HG03558 (cell line): ENCODE data around the gene C10orf95.

Experiments used
- ATAC-seq: cut with Tn5 transposase; IDR thresholded peaks from one replicate; pipeline ENCODE4 v1.9.1; 2021; ENCODE audit warnings: moderate number of reproducible peaks; ENCODE audit not compliant: unreplicated experiment; ENCODE audit errors: extremely low read depth

C10orf95 gene

DNA sequence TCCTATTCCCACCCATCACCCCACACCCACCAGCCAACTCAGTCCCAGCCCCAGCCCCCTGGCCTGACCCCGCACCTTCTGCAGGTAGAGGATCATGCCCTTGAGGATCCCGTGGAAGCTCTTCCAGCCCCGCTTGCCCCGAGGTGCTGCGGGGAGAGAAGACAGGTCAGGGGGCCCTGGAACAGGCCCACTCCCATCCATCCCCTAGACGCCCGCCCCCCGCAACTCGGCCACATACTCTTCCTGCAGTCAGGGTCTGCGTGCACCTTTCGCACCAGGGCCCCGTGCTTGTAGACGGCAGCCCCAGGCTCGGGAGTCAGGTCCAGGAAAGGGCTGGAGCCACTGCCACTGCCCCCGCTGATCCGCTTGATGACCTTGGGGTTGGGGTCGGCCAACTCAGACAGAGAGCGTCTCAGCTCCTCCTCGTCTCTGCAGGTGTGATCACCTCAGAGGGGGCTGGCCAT is 46.2 kb downstream of the C10orf95 start:
- no peak for ATAC-seq

DNA sequence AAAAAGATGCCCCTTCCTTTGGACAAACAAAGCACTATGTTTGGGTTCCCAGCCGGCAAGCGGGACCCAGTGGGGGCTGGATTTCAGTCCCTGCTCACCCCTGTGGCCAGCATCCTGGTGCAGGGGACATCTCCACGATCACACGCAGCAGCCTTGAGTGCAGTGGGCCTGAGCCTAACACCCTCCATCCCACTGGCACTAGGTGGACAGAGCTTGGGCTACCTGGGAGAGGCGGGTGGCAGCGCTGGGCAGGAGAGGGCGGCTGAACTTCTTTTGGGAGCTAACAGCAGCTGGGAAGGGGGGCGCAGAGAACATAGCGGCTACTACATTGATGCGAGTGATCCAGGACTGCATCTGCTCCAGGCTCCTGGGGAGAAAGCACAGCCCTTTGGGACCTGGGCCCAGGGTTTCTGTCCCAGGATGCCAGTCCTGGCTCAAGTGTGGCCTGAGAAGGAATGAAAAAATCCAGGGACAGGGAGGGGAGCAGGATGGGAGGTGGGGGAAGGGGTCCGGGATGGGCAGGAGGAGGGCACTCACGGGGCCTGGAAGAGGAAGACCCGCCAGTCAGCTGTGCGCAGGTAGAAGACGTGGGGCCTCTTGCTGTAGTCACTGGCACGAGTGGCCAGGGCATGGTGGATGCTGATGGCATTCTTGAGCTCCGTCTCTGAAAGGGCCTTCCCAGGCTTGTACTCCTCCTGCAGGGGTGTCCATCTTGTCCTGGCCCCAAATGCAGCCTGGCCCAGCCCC is 46.8 kb downstream of the C10orf95 start:
- ATAC-seq, result no peak

DNA sequence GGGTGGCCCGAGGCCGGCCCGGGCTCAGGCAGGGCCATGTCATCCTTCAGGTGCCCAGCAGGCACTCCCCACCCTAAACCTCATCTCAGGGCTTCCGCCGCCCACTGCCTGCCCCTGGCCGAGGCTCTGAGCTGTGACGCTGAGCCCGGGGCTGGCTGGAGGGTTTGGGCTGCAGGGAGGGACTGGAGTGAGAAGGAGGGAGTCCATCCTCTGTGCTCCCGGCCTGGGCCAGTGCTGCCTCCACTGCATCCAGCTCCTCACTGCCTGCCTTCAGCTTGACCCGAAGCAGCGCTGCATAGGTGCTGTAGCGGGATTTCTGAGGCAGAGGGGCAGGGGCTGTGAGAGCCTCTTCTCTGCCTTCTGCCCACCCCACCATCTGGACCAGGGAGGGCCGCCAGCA is 48.2 kb downstream of the C10orf95 start:
- no peak for ATAC-seq

DNA sequence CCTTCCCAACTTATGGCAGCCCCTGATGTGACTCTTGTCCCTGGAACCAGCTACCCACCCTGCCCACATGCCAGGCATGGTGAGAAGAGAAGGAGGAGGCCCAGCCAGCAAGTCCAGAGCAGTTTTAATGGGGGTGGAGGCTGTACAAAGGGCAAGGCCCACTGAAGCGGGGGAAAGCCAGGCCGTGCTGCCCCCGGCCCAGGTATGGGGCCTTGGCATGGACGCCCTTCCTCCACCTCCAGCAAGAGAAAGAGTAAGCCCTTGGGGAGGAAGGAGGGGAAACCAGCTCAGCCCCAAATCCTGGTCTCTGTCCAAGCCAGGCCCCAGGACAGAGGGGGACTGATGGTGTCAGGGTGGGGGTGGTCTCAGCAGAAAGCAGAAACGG is 48.8 kb downstream of the C10orf95 start:
- no peak for ATAC-seq

DNA sequence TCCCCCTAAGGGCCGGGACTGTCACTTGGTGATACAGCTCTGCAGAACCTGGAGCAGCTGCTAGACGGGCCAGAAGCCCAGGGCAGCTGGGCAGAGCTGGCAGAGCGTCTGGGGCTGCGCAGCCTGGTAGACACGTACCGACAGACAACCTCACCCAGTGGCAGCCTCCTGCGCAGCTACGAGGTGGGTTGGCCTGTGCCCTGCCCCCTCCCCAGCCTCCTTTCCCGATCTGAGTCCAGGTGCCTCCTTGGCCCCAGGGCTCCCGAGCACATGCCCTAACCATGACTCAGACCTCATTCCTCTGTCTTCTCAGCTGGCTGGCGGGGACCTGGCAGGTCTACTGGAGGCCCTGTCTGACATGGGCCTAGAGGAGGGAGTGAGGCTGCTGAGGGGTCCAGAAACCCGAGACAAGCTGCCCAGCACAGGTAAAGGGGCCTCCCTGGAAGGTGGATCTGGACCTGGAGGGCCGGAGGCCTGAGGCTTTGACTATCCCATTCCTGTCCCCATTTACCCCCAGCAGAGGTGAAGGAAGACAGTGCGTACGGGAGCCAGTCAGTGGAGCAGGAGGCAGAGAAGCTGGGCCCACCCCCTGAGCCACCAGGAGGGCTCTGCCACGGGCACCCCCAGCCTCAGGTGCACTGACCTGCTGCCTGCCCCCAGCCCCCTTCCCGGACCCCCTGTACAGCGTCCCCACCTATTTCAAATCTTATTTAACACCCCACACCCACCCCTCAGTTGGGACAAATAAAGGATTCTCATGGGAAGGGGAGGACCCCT is 49.4 kb downstream of the C10orf95 start:
- ATAC-seq, result no peak

DNA sequence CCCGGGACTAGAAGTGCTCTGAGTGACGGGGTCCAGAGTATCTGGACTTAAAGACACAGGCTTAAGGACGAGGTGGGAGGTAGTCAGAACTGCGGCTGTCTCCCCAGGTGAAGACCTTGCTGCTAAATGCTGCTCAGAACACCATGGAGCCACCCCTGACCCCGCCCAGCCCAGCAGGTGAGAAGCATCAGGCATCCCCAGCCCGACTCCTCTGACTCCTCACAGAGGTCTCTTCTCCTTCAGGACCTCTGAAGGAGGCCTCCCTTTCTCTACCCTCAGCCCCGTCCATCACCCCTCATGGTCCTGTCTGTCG is 50.0 kb downstream of the C10orf95 start:
- no peak for ATAC-seq

DNA sequence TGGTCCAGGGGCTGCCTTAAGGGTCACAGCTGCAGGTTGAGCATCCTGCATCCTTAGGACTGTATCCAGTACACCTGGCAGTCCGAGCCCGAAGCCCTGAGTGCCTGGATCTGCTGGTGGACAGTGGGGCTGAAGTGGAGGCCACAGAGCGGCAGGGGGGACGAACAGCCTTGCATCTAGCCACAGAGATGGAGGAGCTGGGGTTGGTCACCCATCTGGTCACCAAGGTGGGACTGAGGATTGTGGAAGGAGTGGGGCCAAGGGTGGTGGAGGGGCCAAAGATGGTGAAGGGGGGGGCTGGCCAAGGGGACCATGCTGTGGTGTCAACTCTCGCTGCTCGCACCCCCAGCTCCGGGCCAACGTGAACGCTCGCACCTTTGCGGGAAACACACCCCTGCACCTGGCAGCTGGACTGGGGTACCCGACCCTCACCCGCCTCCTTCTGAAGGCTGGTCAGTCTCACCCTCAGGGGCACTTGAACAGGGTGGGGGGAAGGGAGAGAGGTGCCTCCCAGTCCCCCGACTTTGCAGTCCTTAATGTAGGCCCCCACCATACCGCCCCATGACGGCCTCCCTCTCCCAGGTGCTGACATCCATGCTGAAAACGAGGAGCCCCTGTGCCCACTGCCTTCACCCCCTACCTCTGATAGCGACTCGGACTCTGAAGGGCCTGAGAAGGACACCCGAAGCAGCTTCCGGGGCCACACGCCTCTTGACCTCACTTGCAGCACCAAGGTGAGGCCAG is 50.6 kb downstream of the C10orf95 start:
- ATAC-seq, result no peak

DNA sequence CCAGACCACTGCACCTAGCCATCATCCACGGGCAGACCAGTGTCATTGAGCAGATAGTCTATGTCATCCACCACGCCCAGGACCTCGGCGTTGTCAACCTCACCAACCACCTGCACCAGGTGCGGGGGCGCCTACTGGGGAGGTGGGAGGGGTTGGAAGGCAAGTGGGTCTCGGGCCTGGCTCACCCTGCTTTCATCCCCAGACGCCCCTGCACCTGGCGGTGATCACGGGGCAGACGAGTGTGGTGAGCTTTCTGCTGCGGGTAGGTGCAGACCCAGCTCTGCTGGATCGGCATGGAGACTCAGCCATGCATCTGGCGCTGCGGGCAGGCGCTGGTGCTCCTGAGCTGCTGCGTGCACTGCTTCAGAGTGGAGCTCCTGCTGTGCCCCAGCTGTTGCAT is 51.3 kb downstream of the C10orf95 start:
- ATAC-seq, result no peak
